NCI-H1694 (cell line): ENCODE results near the gene OTOP3.
A peak's percentile ranks its signal among the peaks of the same experiment; 100 is the strongest.

Experiments
- DNase-seq: peaks from one replicate; lab custom pipeline; 2025; lab: John Stamatoyannopoulos, UW

OTOP3 gene

DNA sequence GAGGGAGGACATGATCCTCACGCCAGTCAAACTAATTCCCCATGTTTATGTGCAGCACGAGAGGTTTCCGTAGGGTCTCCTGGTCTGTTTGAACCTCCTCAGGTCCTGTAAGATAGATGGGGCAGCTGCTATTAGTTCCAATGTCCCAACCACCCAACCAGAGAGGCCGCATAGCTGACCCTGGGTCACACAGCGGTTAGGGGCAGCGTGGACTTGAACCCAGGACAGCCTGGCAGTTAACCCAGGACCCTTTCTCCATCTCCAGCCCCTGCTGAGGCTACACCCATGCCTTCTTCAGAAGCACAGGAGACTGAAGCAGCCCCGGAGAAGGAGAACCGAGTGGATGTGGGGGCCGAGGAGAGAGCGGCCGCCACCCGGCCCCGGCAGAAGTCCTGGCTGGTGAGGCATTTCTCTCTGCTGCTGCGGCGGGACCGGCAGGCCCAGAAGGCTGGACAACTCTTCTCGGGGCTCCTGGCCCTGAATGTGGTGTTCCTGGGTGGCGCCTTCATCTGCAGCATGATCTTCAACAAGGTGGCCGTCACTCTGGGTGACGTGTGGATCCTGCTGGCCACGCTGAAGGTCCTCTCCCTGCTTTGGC lies 5.5 kb downstream of the OTOP3 start:
- DNase-seq, result no peak

DNA sequence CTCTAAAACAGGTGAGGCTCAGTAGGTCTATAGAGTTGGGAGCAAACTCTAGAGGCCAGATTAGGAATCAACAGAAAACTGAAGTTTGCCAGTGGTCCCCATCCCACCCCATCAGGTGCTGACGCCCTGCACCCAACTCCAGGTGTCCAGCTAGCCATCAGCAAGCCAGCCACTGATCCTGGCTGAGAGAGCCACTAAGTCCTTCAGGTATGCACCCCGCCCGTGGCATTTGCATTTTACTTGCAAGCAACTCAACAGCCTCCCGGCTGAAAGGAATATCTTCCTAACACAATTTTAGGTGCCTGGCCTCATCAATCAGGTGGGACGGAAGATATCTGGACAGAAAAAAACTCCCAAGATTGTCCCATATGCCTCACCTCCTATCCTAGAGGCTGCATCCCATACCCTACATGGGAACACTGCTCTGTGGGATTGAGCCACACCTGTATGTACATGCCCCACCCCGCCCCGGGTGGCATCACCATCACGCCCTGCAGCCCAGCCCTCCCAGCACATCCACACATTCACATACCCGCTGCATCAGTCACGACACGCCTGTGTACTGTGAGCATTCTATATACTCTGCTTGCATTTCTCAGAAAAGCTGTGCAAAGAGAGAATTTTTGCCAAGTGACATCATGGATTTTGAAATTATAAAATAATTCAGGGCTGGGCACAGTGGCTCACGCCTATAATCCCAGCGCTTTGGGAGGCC lies 8.3 kb downstream of the OTOP3 start:
- DNase-seq, result no peak

DNA sequence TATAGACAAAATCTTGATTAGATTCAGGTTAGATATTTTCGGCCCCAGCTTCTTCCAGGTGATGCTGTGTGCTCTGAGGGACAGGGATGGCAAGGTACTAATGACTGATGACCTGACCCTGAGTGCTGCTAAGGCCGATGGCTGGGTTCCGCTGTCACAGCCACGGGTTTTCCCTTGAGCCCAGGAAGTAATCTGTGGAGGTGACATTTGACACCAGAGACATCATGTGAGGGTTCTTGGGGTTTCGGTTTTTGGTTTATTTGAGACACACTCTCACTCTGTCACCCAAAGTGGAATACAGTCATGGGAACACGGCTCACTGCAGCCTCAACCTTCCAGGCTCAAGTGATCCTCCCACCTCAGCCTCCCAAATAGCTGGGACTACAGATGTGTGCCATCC lies 9.8 kb downstream of the OTOP3 start:
- no peak for DNase-seq

GRCh38 chr17:74946641-74947040 lies 10.9 kb downstream of the OTOP3 start:
- DNase-seq, result no peak

- DNase-seq, result no peak
Observed at GRCh38 chr17:74947041-74947754, 11.5 kb downstream of the OTOP3 start.

DNA sequence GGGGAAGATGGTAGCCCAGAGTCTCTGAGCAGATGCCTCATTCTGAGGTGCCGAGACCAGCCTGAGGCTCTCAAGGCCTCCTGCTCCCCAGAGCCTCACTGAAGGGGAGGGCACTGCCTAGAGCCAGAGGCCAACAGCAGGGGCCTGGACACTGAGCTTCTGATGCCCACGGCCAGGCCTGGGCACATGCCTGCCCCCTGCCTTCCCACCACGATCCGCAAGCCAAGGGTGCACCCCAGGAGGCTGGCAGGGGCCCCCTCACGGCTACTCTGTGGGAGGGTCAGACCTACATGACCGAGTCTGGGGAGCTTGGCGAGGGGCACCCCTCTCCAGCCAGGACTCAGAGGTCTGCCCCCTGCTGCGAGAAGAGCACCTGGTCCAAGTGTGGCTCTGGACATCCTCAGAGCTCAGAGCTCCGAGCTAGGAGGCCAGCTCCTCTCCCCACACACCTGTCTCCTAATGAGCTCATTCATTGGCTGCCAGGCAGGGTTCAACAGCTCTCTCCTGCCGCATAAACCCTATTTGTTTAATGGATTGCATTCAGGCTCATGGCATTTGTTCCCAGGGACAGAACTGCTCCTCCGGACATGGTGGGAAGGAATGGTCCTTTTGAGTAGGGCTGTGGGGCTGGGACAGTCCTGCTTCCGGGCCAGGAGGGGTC lies 13.9 kb downstream of the OTOP3 start:
- DNase-seq, result no peak

DNA sequence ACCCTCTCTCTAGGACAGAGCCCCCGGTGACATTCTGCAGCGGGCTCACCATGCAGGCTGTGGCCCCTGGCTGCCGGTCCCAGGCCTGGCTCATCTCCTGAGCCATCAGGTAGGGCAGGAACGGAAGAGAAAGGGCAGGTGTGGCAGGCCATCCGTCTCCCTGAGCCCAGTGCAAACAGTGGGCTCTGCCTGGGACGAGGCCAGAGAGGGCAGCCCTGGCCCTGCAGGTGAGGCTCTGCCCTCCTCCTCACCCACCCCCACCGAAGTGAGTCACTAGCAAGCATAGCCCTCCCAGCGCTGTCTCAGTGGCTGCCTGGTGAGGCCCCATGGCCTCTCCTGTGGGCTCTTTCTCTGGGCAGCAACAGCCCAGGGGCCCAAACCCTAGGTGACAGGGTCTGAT lies 14.5 kb downstream of the OTOP3 start:
- DNase-seq, result no peak

- DNase-seq, result no peak
Observed at GRCh38 chr17:74951065-74951464, 15.4 kb downstream of the OTOP3 start.

- no peak for DNase-seq
Observed at GRCh38 chr17:74951680-74952421, 16.2 kb downstream of the OTOP3 start.

GRCh38 chr17:74952431-74953133 lies 16.9 kb downstream of the OTOP3 start:
- DNase-seq, result no peak

GRCh38 chr17:74953134-74953687 lies 17.5 kb downstream of the OTOP3 start:
- no peak for DNase-seq

GRCh38 chr17:74954115-74954514 lies 18.4 kb downstream of the OTOP3 start:
- no peak for DNase-seq

- no peak for DNase-seq
Observed at GRCh38 chr17:74954665-74955421, 19.1 kb downstream of the OTOP3 start.

GRCh38 chr17:74956093-74956492 lies 20.4 kb downstream of the OTOP3 start:
- no peak for DNase-seq

- DNase-seq, result peak; percentile 68
Observed at GRCh38 chr17:74957935-74958740, 22.4 kb downstream of the OTOP3 start.

GRCh38 chr17:74959826-74960515 lies 24.3 kb downstream of the OTOP3 start:
- no peak for DNase-seq

GRCh38 chr17:74960570-74961342 lies 25.1 kb downstream of the OTOP3 start:
- DNase-seq, result peak; percentile 59
